WTC11 (cell line): ENCODE data around the gene KBTBD12. TPM values are rescaled to one million over a fixed set of nuclear protein-coding genes. Genes with fewer than 3 reads are reported as not detected.

Source experiments
- ATAC-seq: fragments of 200-7000 bp; cut with Tn5 transposase; 2 replicates; pipeline ENCODE4 v1.10.0; 2021; ENCODE audit warnings: mild to moderate bottlenecking, moderate library complexity
- CTCF ChIA-PET: fragments of 300-600 bp; sonication (Branson Sonifier 250); formaldehyde crosslinking; loops from one replicate; lab custom pipeline; 2021; ENCODE audit warnings: antibody characterized with exemption; lab: Charles Lee
- POLR2A ChIA-PET: fragments of 350-600 bp; sonication (Branson Sonifier 250); formaldehyde crosslinking; loops from one replicate; lab custom pipeline; 2021; ENCODE audit warnings: antibody characterized with exemption; lab: Charles Lee
- DNase-seq: peaks from one replicate; pipeline ENCODE4 v3.0.0; 2021; ENCODE audit warnings: low spot score
- H3K27ac Mint-ChIP-seq: 2 replicates; pipeline ENCODE4 v1.8.0; 2021; ENCODE audit warnings: mixed read lengths
- H3K27me3 Mint-ChIP-seq: 2 replicates; pipeline ENCODE4 v1.8.0; 2021; ENCODE audit warnings: low read depth, mild to moderate bottlenecking, moderate library complexity, mixed read lengths
- H3K36me3 Mint-ChIP-seq: 2 replicates; pipeline ENCODE4 v1.8.0; 2021; ENCODE audit warnings: mixed read lengths
- H3K4me1 Mint-ChIP-seq: 2 replicates; pipeline ENCODE4 v1.8.0; 2022; ENCODE audit warnings: mixed read lengths
- H3K4me3 Mint-ChIP-seq: 2 replicates; pipeline ENCODE4 v1.8.0; 2021; ENCODE audit warnings: mild to moderate bottlenecking, moderate library complexity, mixed read lengths
- H3K9me3 Mint-ChIP-seq: 2 replicates; pipeline ENCODE4 v1.8.0; 2021; ENCODE audit warnings: mixed read lengths
- CBFB ChIP-seq: sonication (generic); formaldehyde crosslinking; IDR thresholded peaks from 2 replicates; pipeline ENCODE4 v1.8.1; 2022; ENCODE audit warnings: mild to moderate bottlenecking, low read depth, missing genetic modification reagents
- ELF4 ChIP-seq: sonication (generic); formaldehyde crosslinking; IDR thresholded peaks from 2 replicates; pipeline ENCODE4 v1.8.1; 2022; ENCODE audit warnings: low read depth, mild to moderate bottlenecking, moderate library complexity, missing genetic modification reagents
- HMGA2 ChIP-seq: fragments of 250-450 bp; sonication (Bioruptor Pico); IDR thresholded peaks from 2 replicates; pipeline ENCODE4 v1.4.0; 2021; ENCODE audit warnings: mild to moderate bottlenecking, moderate library complexity
- JAZF1 ChIP-seq: fragments of 250-450 bp; sonication (Bioruptor Pico); IDR thresholded peaks from 2 replicates; pipeline ENCODE4 v1.9.0; 2021; ENCODE audit warnings: moderate library complexity, mild to moderate bottlenecking, inconsistent platforms
- NR1H2 ChIP-seq: sonication (generic); formaldehyde crosslinking; IDR thresholded peaks from 2 replicates; pipeline ENCODE4 v1.9.0; 2021; ENCODE audit warnings: mild to moderate bottlenecking, moderate library complexity, missing genetic modification reagents
- NR3C1 ChIP-seq: sonication (generic); formaldehyde crosslinking; conservative IDR thresholded peaks from 2 replicates; pipeline ENCODE4 v1.8.1; 2023; ENCODE audit warnings: low read depth, mild to moderate bottlenecking, missing genetic modification reagents
- SP1 ChIP-seq: sonication (generic); formaldehyde crosslinking; conservative IDR thresholded peaks from 2 replicates; pipeline ENCODE4 v1.8.1; 2022; ENCODE audit warnings: missing genetic modification reagents
- TP53 ChIP-seq: sonication (generic); formaldehyde crosslinking; IDR thresholded peaks from 2 replicates; pipeline ENCODE4 v1.8.1; 2023; ENCODE audit warnings: mild to moderate bottlenecking, missing genetic modification reagents
- ZNF121 ChIP-seq: sonication (generic); formaldehyde crosslinking; IDR thresholded peaks from 2 replicates; pipeline ENCODE4 v1.8.0; 2023; ENCODE audit warnings: missing genetic modification reagents
- ZNF232 ChIP-seq: sonication (generic); formaldehyde crosslinking; IDR thresholded peaks from 2 replicates; pipeline ENCODE4 v1.8.0; 2022; ENCODE audit warnings: mild to moderate bottlenecking, missing genetic modification reagents
- ZNF396 ChIP-seq: fragments of 250-450 bp; sonication (Bioruptor Pico); IDR thresholded peaks from 2 replicates; pipeline ENCODE4 v1.8.0; 2021; ENCODE audit warnings: mild to moderate bottlenecking, moderate library complexity, borderline replicate concordance
- total RNA-seq: library from RNA; stranded (reverse); gene quantifications from 3 replicates; pipeline ENCODE4 v1.2.3, GENCODE V29; 2021
- TF ChIP-seq, protein P1 (sequence below): sonication (generic); formaldehyde crosslinking; IDR thresholded peaks from 2 replicates; pipeline ENCODE4 v1.8.0; 2023; ENCODE audit warnings: missing genetic modification reagents, mild to moderate bottlenecking, borderline replicate concordance
- TF ChIP-seq, protein P2 (sequence below): sonication (generic); formaldehyde crosslinking; IDR thresholded peaks from 2 replicates; pipeline ENCODE4 v1.8.1; 2023; ENCODE audit warnings: mild to moderate bottlenecking, moderate library complexity, missing genetic modification reagents
- TF ChIP-seq, protein P3 (sequence below): sonication (generic); formaldehyde crosslinking; IDR thresholded peaks from 2 replicates; pipeline ENCODE4 v1.8.0; 2022; ENCODE audit warnings: missing genetic modification reagents
- TF ChIP-seq, protein P4 (sequence below): sonication (generic); formaldehyde crosslinking; IDR thresholded peaks from 2 replicates; pipeline ENCODE4 v1.8.1; 2023; ENCODE audit warnings: mild to moderate bottlenecking, missing genetic modification reagents
- TF ChIP-seq, protein P5 (sequence below): sonication (generic); formaldehyde crosslinking; IDR thresholded peaks from 2 replicates; pipeline ENCODE4 v1.8.0; 2022; ENCODE audit warnings: mild to moderate bottlenecking, missing genetic modification reagents
- TF ChIP-seq, protein P6 (sequence below): sonication (generic); formaldehyde crosslinking; conservative IDR thresholded peaks from 2 replicates; pipeline ENCODE4 v1.8.1; 2023; ENCODE audit warnings: mild to moderate bottlenecking, low read depth, missing genetic modification reagents, moderate library complexity

The KBTBD12 gene
- total RNA-seq, 1 experiment from 2014 or later = 0.22 TPM

DNA sequence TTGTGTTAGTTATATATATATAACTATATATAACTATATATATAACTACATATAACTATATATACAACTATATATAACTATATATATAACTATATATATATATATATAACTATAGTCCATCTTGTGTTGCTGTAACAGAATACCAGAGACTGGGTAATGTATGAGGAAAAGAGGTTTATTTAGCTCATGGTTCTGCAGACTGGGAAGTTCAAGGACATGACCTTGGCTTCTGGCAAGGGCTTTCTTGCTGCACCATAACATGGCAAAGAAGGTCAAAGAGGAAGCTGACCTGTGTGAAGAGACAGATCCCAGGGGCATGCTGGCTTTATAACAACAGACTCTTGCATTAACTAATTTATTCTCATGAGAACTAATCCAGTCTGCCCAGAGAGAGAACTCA lies 27.6 kb downstream of the KBTBD12 start:
- no peak for TF ChIP-seq ZNF121 (CRISPR knock-in tag)
- TF ChIP-seq, protein P1, sequence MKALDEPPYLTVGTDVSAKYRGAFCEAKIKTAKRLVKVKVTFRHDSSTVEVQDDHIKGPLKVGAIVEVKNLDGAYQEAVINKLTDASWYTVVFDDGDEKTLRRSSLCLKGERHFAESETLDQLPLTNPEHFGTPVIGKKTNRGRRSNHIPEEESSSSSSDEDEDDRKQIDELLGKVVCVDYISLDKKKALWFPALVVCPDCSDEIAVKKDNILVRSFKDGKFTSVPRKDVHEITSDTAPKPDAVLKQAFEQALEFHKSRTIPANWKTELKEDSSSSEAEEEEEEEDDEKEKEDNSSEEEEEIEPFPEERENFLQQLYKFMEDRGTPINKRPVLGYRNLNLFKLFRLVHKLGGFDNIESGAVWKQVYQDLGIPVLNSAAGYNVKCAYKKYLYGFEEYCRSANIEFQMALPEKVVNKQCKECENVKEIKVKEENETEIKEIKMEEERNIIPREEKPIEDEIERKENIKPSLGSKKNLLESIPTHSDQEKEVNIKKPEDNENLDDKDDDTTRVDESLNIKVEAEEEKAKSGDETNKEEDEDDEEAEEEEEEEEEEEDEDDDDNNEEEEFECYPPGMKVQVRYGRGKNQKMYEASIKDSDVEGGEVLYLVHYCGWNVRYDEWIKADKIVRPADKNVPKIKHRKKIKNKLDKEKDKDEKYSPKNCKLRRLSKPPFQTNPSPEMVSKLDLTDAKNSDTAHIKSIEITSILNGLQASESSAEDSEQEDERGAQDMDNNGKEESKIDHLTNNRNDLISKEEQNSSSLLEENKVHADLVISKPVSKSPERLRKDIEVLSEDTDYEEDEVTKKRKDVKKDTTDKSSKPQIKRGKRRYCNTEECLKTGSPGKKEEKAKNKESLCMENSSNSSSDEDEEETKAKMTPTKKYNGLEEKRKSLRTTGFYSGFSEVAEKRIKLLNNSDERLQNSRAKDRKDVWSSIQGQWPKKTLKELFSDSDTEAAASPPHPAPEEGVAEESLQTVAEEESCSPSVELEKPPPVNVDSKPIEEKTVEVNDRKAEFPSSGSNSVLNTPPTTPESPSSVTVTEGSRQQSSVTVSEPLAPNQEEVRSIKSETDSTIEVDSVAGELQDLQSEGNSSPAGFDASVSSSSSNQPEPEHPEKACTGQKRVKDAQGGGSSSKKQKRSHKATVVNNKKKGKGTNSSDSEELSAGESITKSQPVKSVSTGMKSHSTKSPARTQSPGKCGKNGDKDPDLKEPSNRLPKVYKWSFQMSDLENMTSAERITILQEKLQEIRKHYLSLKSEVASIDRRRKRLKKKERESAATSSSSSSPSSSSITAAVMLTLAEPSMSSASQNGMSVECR = no peak
- TF ChIP-seq TP53 (CRISPR knock-in tag) = no peak
- TF ChIP-seq, protein P2, sequence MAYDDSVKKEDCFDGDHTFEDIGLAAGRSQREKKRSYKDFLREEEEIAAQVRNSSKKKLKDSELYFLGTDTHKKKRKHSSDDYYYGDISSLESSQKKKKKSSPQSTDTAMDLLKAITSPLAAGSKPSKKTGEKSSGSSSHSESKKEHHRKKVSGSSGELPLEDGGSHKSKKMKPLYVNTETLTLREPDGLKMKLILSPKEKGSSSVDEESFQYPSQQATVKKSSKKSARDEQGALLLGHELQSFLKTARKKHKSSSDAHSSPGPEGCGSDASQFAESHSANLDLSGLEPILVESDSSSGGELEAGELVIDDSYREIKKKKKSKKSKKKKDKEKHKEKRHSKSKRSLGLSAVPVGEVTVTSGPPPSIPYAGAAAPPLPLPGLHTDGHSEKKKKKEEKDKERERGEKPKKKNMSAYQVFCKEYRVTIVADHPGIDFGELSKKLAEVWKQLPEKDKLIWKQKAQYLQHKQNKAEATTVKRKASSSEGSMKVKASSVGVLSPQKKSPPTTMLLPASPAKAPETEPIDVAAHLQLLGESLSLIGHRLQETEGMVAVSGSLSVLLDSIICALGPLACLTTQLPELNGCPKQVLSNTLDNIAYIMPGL = no peak
- TF ChIP-seq NR1H2 (CRISPR knock-in tag) = no peak
- Mint-ChIP-seq H3K9me3 (peaks cover 15% of the 10 kb centered on the region), H3K4me1 (no peaks in the 10 kb centered on the region), H3K4me3 (no peak overlapping the region), H3K27ac (no peak overlapping the region), H3K27me3 (peaks cover 2% of the 10 kb centered on the region; the same call in 1 of the 2 replicates), H3K36me3 (no peaks in the 10 kb centered on the region)
- ChIA-PET CTCF (no interaction called here), POLR2A (no interaction called here)
- DNase-seq (no peak), ATAC-seq (no peak)

DNA sequence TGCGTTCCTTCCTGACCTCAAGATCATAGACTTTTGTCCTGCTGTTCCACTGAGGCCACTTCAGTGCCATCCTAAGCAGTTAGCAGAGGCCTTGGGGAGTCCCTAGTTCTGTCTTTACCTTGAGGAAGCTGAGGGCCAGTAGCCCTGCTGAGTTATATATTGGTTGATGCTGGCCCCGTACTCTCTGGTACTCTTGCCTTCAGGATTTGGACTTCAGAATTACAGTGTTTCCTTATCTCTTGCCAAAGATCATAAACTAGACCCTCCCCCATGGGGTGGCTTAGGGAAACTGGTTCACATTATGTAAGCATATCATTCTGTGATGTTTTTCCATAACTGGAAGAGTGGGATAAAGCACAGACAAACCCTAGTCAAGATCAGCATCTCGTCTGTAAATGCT lies 33.2 kb downstream of the KBTBD12 start:
- H3K27me3 Mint-ChIP-seq = no peaks in the 10 kb centered on the region
- H3K9me3 Mint-ChIP-seq = peaks cover 6% of the 10 kb centered on the region
- DNase-seq (no peak), ATAC-seq (no peak)
- no peak overlapping the region for H3K4me3 Mint-ChIP-seq
- CTCF ChIA-PET = interaction anchor here (1.4 kb wide), 1 partner anchor 9 kb away, joined by 5 read pairs; no protein-coding TSS in a partner anchor
- POLR2A ChIA-PET = no interaction called here
- no peaks in the 10 kb centered on the region for H3K4me1 Mint-ChIP-seq
- no peaks in the 10 kb centered on the region for H3K36me3 Mint-ChIP-seq
- H3K27ac Mint-ChIP-seq = no peak overlapping the region
- TF ChIP-seq, protein P3, sequence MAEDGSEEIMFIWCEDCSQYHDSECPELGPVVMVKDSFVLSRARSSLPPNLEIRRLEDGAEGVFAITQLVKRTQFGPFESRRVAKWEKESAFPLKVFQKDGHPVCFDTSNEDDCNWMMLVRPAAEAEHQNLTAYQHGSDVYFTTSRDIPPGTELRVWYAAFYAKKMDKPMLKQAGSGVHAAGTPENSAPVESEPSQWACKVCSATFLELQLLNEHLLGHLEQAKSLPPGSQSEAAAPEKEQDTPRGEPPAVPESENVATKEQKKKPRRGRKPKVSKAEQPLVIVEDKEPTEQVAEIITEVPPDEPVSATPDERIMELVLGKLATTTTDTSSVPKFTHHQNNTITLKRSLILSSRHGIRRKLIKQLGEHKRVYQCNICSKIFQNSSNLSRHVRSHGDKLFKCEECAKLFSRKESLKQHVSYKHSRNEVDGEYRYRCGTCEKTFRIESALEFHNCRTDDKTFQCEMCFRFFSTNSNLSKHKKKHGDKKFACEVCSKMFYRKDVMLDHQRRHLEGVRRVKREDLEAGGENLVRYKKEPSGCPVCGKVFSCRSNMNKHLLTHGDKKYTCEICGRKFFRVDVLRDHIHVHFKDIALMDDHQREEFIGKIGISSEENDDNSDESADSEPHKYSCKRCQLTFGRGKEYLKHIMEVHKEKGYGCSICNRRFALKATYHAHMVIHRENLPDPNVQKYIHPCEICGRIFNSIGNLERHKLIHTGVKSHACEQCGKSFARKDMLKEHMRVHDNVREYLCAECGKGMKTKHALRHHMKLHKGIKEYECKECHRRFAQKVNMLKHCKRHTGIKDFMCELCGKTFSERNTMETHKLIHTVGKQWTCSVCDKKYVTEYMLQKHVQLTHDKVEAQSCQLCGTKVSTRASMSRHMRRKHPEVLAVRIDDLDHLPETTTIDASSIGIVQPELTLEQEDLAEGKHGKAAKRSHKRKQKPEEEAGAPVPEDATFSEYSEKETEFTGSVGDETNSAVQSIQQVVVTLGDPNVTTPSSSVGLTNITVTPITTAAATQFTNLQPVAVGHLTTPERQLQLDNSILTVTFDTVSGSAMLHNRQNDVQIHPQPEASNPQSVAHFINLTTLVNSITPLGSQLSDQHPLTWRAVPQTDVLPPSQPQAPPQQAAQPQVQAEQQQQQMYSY (CRISPR knock-in tag) = no peak
- TF ChIP-seq ELF4 = no peak
- no peak for TF ChIP-seq ZNF121 (CRISPR knock-in tag)
- no peak for TF ChIP-seq SP1 (CRISPR knock-in tag)
- TF ChIP-seq, protein P4, sequence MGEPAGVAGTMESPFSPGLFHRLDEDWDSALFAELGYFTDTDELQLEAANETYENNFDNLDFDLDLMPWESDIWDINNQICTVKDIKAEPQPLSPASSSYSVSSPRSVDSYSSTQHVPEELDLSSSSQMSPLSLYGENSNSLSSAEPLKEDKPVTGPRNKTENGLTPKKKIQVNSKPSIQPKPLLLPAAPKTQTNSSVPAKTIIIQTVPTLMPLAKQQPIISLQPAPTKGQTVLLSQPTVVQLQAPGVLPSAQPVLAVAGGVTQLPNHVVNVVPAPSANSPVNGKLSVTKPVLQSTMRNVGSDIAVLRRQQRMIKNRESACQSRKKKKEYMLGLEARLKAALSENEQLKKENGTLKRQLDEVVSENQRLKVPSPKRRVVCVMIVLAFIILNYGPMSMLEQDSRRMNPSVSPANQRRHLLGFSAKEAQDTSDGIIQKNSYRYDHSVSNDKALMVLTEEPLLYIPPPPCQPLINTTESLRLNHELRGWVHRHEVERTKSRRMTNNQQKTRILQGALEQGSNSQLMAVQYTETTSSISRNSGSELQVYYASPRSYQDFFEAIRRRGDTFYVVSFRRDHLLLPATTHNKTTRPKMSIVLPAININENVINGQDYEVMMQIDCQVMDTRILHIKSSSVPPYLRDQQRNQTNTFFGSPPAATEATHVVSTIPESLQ (CRISPR knock-in tag) = no peak
- TF ChIP-seq ZNF232 (CRISPR knock-in tag) = no peak
- no peak for TF ChIP-seq ZNF396 (CRISPR knock-in tag)
- no peak for TF ChIP-seq HMGA2 (CRISPR knock-in tag)
- no peak for TF ChIP-seq TP53 (CRISPR knock-in tag)
- TF ChIP-seq JAZF1 = no peak
- TF ChIP-seq, protein P2 = no peak
- TF ChIP-seq, protein P5, sequence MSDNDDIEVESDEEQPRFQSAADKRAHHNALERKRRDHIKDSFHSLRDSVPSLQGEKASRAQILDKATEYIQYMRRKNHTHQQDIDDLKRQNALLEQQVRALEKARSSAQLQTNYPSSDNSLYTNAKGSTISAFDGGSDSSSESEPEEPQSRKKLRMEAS = no peak
- no peak for TF ChIP-seq CBFB (CRISPR knock-in tag)
- TF ChIP-seq, protein P6, sequence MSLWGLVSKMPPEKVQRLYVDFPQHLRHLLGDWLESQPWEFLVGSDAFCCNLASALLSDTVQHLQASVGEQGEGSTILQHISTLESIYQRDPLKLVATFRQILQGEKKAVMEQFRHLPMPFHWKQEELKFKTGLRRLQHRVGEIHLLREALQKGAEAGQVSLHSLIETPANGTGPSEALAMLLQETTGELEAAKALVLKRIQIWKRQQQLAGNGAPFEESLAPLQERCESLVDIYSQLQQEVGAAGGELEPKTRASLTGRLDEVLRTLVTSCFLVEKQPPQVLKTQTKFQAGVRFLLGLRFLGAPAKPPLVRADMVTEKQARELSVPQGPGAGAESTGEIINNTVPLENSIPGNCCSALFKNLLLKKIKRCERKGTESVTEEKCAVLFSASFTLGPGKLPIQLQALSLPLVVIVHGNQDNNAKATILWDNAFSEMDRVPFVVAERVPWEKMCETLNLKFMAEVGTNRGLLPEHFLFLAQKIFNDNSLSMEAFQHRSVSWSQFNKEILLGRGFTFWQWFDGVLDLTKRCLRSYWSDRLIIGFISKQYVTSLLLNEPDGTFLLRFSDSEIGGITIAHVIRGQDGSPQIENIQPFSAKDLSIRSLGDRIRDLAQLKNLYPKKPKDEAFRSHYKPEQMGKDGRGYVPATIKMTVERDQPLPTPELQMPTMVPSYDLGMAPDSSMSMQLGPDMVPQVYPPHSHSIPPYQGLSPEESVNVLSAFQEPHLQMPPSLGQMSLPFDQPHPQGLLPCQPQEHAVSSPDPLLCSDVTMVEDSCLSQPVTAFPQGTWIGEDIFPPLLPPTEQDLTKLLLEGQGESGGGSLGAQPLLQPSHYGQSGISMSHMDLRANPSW (CRISPR knock-in tag) = no peak
- TF ChIP-seq NR3C1 (CRISPR knock-in tag) = no peak
